NCI-H446 treated with DMSO at 0.1 percent for 48 hours (cell line): ENCODE measurements around the gene VPS39.

Source experiments
- DNase-seq: peaks from one replicate; lab custom pipeline; 2025; lab: John Stamatoyannopoulos, UW

Gene VPS39

GRCh38 chr15:42157981-42158765, 49.9 kb downstream of the VPS39 start:
- no peak for DNase-seq

DNA sequence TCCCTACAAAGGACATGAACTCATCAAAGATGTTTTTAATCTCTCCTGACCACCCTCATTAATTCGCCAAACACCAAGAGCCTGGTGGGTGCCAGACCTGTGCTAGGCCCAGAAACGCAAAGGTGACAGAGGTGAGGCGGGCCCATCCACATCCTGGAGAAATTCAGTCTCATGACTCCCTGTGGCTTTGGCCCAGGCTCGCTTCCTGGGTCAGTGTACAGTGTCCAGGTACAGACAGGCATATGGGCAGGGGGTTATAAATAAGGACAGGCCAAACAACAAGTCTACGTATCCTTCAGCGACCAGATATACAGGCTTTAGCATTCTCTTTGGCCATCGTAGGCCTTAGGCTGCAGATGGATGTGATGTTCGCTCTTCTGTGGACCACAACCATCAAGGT, 50.7 kb downstream of the VPS39 start:
- DNase-seq = no peak

DNA sequence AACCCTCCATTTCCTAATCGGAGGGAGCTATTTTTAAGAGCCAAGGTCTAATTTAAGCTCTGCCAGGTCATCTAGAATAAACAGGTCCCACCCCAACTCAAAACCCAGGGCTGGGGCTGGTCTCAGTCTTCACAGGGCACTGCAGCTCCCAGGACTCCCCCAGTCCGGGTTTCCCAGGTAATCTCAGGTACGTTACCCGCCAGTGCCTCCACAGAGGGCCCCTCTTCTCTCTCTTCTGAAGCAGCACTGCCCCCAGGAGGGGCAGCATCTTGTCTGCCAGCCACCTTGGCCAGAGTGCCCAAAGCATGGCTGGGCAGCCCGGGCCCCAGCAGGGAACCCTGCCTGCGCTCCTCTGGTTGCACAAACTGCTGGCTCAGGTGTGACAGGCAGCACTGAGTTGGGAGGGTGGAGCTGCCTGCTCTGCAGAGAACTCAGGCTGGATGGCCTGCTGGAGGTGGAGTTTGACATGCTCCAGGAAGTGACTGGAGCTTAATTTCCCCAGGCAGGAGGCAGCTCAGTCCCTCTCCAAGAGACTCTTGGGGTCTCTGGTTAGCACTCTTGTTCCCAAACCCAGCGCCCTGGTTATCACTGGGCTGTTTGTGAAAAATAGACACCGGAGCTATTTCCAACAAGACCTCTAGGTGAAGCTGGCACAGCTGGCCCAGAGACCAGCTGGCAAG, 51.7 kb downstream of the VPS39 start, which contains the start of gene PLA2G4F:
Gene PLA2G4F, minus strand, starts transcription at position 394 of the 680 bp plus-strand sequence. Its CDS starts 87 bp downstream, at position 307.
- no peak for DNase-seq

DNA sequence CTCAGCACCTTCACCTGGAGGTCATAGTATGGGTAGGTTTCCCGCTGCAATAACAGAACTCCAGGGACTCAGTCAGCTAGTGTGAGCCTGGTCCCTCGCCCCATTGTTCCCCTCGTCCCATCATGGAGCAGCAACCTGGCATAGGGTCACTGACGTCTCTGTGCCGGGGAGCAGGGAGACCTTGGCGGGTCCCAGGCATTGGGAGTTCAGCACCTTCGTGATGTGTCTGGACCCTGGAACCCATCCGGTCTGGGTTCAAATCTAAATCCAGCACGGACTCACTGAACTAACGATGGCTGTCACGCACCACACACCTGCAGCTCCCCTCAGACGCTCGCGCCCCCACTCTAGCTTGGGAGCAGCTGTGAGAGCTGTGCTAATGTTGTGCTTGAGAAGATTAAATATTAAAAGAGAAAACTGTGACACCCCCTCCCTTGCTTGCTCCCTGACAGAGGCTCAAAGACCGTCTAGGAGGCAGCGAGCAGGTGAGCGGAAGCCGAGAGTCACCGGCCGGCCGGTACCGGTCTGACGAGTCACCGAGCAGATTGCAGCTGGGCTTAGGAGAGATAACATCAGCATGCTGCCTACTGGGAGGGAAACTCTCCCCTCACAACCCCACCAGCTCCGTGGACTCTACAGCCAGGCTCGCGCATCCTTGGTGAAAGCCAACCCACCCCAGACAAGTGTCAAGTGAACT, 52.4 kb downstream of the VPS39 start:
- no peak for DNase-seq

DNA sequence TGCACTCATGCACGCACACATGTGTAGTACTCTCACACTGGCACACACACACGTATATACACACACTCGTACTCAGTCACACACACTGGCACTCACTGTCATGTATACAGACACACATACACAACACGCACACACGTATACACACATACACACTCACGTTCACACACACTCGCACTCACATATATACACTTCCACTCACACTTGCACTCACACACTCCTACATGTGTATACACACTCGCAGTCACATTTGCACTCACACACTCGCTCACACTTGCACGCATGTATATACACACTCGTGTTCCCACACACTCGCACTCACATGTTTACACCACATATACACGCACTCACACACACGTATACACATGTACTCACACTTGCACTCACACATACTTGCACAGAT, 53.1 kb downstream of the VPS39 start:
- DNase-seq = no peak

GRCh38 chr15:42154212-42154941, 53.7 kb downstream of the VPS39 start:
- DNase-seq = no peak

DNA sequence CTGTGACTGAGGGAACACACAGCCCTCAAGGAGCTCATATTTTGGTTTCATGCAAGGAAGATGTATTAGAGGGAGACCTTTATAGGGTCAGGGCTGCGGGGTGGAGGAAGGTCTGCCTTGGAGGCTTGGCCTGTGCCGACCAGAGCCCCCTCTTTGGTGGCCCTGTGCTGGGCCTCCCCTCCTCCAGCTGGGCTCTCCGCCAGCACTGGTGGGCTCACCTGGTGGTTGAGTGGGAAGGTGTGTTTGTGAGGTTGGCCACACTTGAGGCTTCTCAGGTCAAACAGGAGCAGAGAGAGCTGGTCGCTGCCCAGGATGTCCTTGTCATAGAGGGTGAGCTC, 54.3 kb downstream of the VPS39 start:
- no peak for DNase-seq

- DNase-seq = no peak
These were observed 55.0 kb downstream of the VPS39 start for GRCh38 chr15:42152921-42153698.

GRCh38 chr15:42152196-42152920, 55.7 kb downstream of the VPS39 start:
- DNase-seq = no peak

DNA sequence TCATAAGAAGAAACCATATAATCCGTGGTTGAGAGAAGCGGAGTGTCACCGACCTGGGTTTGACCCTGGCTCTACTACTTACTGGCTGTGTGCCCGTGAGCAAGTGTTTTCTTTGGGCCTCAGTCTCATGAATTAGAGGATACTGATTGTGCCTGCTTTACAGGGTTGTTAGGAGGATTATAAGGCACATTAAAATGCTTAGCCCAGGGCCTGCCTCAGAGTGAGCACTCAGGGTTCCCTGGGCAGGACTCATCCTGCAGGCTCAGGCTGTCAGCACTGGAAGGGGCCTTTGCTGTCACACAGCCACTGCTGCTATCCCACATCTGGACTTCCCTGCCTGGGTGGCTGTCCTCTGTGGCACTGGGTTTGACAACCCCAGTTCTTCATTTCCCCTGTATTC, 56.4 kb downstream of the VPS39 start:
- no peak for DNase-seq

- DNase-seq = no peak
These were observed 57.0 kb downstream of the VPS39 start for GRCh38 chr15:42151141-42151561.

DNA sequence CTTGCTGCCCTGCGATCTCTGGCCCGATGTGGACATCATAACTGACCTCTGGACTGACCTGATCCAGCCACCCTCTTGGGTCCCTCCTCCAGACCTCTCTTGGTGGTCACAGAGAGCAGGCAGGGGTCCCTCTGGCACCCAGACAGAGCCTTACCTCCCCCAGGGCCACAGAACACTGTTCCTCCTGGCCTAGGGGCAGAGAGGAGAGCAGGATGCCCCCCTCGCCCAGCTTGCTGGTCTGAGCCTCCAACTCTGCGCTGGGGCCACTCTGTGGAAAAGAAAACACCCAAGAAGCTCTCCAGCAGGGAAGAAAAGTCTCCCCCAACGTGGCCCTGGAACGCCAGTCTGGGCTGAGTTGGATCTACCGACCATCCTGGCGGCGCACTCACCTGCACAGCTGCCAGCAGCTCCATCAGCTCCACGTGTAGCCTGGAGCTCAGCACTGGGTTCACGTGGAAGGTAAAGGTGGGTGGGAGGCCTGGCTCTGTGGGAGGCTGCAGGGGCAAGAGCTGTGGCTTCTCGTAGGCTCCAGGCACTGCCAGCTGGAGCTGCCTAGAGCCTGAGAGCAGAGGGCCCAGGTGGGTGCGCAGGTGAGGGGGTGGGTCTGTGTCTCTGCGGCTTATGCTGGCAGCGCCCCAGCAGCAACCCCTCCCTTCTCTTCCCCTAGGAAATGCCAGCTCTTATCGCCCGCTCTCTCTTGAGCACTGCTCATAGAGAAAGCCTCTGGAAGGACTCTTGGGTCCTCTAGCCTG, 57.7 kb downstream of the VPS39 start:
- DNase-seq = no peak

GRCh38 chr15:42149493-42150218, 58.4 kb downstream of the VPS39 start:
- DNase-seq = no peak

GRCh38 chr15:42148808-42149492, 59.2 kb downstream of the VPS39 start:
- DNase-seq = no peak

DNA sequence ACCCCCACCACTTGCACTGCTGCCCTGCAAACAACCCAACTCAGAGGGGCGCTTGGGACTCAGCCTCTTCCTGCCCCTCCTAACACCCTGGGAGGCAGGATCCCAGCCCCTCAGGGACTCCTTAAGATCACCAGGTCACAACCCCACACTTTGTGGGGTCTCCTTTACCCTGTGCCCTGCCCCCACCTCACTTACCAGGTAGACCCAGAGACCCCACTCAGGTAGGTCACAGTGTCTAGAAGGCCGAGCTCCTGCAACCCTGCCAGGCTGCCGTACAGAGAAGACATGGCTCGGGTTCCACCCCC, 60.7 kb downstream of the VPS39 start:
- DNase-seq = no peak

DNA sequence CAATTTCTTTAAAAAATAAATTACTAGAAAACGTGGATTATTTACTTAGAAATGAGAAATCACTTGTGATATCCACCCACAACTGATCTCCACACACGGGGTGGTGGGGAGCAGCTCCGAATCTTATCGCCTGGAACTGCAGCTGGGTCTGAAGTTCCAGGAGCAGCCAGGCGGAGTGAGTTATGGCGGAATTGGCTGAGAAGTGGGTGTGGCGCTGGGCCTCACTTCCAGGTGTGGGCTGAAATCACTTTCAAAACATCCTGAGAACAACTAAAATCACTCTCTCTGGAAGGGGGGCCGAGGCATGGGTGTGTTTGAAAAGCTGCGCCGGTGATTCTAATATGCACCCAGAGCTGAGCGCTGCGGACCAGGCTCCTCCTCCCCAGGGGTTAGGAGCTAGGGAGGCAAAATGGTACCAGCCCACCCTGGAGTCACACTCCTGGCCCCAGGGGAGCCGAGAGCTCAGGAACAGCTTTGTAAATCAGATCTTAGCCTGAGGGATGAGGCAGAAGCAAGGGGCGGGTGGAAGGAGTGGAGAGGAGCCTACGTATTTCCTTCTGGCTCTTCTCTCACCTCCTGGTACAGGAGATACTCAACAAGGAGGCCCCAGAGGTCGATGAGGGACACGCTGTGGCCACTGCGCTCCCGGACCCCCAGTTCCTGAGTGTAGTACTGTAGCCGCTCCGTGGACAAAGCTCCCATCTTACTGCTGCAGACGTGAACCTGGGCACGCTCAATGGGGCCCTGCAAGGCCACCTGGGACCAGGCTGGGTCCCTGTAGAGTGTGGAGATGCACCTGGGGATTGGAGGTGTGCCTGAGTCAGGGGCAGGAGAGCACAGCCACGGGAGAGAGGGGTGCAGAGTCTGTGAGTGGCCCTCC, 61.3 kb downstream of the VPS39 start:
- no peak for DNase-seq

DNA sequence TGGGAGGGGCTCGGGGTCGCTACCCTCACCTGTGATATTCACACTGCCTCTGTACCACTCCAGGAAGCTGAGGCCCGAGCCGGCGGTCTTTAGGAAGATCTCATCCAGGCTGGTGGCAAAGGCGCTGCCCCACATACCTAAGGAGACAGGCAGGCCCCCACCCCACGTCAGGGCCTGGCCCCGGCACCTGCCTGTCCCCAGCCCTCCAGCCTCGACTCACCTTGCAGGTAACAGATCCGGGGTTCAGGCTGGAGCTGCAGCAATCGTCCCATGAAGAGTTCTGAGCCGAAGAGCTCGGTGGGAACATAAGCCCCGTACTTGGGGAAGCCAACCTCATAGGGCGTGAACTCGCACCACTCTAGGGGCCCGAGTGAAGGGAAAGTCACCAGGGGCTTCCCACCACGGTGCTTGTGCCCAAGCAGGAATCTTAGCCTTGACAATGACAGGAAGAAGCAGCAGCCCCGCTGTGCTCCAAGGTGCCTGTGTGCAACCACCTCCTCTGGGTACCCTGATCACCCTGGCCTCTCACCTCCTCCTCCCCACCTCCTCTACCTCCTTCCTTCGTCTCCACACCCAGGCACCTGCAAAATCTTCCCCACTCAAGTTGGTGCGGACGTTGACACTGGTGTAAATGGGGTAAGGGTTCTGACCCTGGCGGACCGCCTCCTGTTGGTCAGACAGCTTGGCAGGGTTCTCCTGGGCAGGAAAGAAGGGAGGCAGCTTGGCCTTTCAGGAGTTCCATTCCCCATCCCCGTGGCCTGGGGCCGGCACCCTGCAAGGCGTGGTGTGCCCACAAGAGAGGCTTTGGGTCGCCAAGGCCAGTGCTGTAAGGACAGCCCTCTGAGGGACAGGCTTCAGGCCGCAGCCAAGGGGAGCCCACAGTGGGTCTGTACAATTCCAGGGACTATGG, 62.3 kb downstream of the VPS39 start:
- DNase-seq = no peak
